ENCODE results near the gene METTL15. TPM values are rescaled to one million over a fixed set of nuclear protein-coding genes. Genes with fewer than 3 reads are reported as not detected.

Gene METTL15
- total and polyA plus RNA-seq, 10 donors, result 3.7 to 23.7 (median 15.5) TPM

- Histone ChIP-seq H3K4me3 (no peak overlapping the region), H3K4me1 (no peaks in the 10 kb centered on the region), H3K9me3 (no peaks in the 10 kb centered on the region), H3K36me3 (peaks cover 0 to 4% (median 0%) of the 10 kb centered on the region in 6 donors), H3K27ac (no peak overlapping the region), H3K27me3 (replicated peaks in 1 of 7) (no peaks in the 10 kb centered on the region)
- intact Hi-C loops (cut with DNase I; ENCODE audit: low total_unique reads), result no loop called here
- no peak for DNase-seq
- WGBS, 5 donors, result 76 to 93% (median 88%) methylated on average over 2 of the region's 2 CpGs
- TF ChIP-seq POLR2AphosphoS5 (IDR thresholded peaks at IDR 0.05) (no peak), CTCF (IDR thresholded peaks at IDR 0.05 in 8 of 11, conservative IDR thresholded peaks at IDR 0.05 in 3 of 11) (no peak), POLR2A (IDR thresholded peaks at IDR 0.05) (no peak)
Observed at GRCh38 chr11:28243581-28243980, 135.4 kb downstream of the METTL15 start.

- intact Hi-C loops (cut with DNase I; ENCODE audit: low total_unique reads), result no loop called here
- H3K27me3 ChIP-seq (replicated peaks in 1 of 7), result no peaks in the 10 kb centered on the region
Observed at GRCh38 chr11:28245131-28245530, 136.9 kb downstream of the METTL15 start.

GRCh38 chr11:28250192-28250591, 142.0 kb downstream of the METTL15 start:
- no peak for DNase-seq
- intact Hi-C loops (cut with DNase I; ENCODE audit: low total_unique reads), result no loop called here
- H3K27ac ChIP-seq, result no peak overlapping the region
- no peaks in the 10 kb centered on the region for H3K4me1 ChIP-seq
- H3K4me3 ChIP-seq, result no peak overlapping the region
- H3K27me3 ChIP-seq (replicated peaks in 1 of 7), result no peaks in the 10 kb centered on the region
- H3K9me3 ChIP-seq, result peaks cover 0 to 19% (median 11%) of the 10 kb centered on the region in 8 donors
- TF ChIP-seq CTCF (IDR thresholded peaks at IDR 0.05 in 8 of 11, conservative IDR thresholded peaks at IDR 0.05 in 3 of 11) (no peak), POLR2A (IDR thresholded peaks at IDR 0.05) (no peak), POLR2AphosphoS5 (IDR thresholded peaks at IDR 0.05) (no peak)
- peaks cover 0 to under 1% (median 0%) of the 10 kb centered on the region in 6 donors for H3K36me3 ChIP-seq

More at GRCh38 chr11:28245131-28245530, 136.9 kb downstream of the METTL15 start:
- DNase-seq, result no peak
- Histone ChIP-seq H3K4me3 (no peak overlapping the region), H3K36me3 (peaks cover 0 to 4% (median 0%) of the 10 kb centered on the region in 6 donors), H3K9me3 (peaks cover 0 to 7% (median 0%) of the 10 kb centered on the region in 8 donors), H3K27ac (no peak overlapping the region), H3K4me1 (no peaks in the 10 kb centered on the region)
- WGBS, 5 donors, result 81 to 94% (median 91%) methylated on average over 2 of the region's 2 CpGs
- no peak for TF ChIP-seq CTCF (IDR thresholded peaks at IDR 0.05 in 8 of 11, conservative IDR thresholded peaks at IDR 0.05 in 3 of 11)
- no peak for TF ChIP-seq POLR2AphosphoS5 (IDR thresholded peaks at IDR 0.05)
- TF ChIP-seq POLR2A (IDR thresholded peaks at IDR 0.05), result no peak

- H3K9me3 ChIP-seq, result peaks cover 0 to 29% (median 20%) of the 10 kb centered on the region in 8 donors
- intact Hi-C loops (cut with DNase I; ENCODE audit: low total_unique reads), result no loop called here
- no peak for TF ChIP-seq POLR2A (IDR thresholded peaks at IDR 0.05)
- TF ChIP-seq POLR2AphosphoS5 (IDR thresholded peaks at IDR 0.05), result no peak
- no peak for TF ChIP-seq CTCF (IDR thresholded peaks at IDR 0.05 in 8 of 11, conservative IDR thresholded peaks at IDR 0.05 in 3 of 11)
Observed at GRCh38 chr11:28251257-28251656, 143.1 kb downstream of the METTL15 start.

More at GRCh38 chr11:28251257-28251656, 143.1 kb downstream of the METTL15 start:
- WGBS, 5 donors, result 91 to 98% (median 95%) methylated on average over 2 of the region's 2 CpGs
- Histone ChIP-seq H3K36me3 (peaks cover 0 to 10% (median 0%) of the 10 kb centered on the region in 6 donors), H3K27ac (no peak overlapping the region), H3K4me1 (no peaks in the 10 kb centered on the region), H3K27me3 (replicated peaks in 1 of 7) (no peaks in the 10 kb centered on the region), H3K4me3 (no peak overlapping the region)
- DNase-seq, result no peak
